ENCODE data around the gene C2orf42. TPM values are rescaled to one million over a fixed set of nuclear protein-coding genes. Genes with fewer than 3 reads are reported as not detected.
"Not testable (repeated sequence)": the region's sequence is repeated elsewhere in the genome, so short reads cannot be mapped to it uniquely, and the experiment has no call there.

The C2orf42 gene
- total RNA-seq, 1 donor from 2014 or later: 11.5 TPM

DNA sequence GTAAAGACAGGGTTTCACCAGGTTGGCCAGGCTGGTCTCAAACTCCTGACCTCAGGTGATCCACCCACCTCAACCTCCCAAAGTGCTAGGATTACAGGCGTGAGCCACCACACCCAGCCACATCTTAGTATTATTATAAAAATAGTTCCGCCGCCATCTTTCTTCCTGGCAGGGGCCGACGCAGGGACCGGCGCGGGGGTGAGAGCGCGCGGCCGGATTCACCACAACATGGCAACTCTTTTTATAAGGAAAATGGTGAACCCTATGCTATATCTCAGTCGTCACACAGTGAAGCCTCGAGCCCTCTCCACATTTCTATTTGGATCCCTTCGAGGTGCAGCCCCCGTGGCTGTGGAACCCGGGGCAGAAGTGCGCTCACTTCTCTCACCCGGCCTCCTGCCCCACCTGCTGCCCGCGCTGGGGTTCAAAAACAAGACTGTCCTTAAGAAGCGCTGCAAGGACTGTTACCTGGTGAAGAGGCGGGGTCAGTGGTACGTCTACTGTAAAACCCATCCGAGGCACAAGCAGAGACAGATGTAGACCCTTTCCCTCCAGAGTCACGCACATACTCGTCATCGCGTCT, 88.4 kb downstream of the C2orf42 start:
- not testable (repeated sequence) for DNase-seq

DNA sequence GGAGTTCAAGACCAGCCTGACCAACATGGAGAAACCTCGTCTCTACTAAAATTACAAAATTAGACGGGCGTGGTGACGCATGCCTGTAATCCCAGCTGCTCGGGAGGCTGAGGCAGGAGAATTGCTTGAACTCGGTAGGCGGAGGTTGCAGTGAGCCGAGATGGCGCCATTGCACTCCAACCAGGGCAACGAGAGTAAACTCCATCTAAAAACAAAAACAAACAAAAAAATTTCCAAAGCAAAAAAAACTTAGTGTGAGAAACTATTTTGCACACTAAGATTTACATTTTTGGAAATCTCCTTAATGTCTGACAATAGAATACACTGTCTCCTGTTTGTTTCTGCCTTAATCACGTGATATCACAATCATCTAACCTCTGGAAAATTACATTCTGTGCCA, 89.1 kb downstream of the C2orf42 start:
- not testable (repeated sequence) for DNase-seq

DNA sequence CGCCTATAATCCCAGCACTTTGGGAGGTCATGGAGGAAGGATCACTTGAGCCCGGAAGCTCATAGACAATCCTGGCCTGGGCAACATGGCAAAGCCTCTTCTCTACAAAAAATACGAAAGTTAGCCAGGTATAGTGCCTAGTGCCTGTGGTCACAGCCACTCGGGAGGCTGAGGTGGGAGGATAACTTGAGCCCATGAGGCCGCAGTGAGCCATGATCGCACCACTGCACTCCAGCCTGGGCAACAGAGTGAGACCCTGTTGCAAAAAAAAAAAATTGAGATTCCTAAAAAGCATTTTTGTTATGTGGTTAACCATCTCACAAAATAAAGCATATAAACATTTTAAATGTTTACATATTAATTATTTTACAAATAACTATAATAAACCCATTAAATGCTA, 89.6 kb downstream of the C2orf42 start:
- DNase-seq: no peak

Other genes with a start within 250 kb of the C2orf42 start
- 39.5 TPM for gene ASPRV1, start 229.4 kb downstream of the C2orf42 start, total RNA-seq
- 80.8 TPM for gene PCBP1, start 103.5 kb downstream of the C2orf42 start, total RNA-seq
- gene TIA1, start 57.6 kb upstream of the C2orf42 start, total RNA-seq: 194 TPM
- 40.6 TPM for gene PCYOX1, start 67.1 kb upstream of the C2orf42 start, total RNA-seq
- gene SNRPG, start 102.7 kb upstream of the C2orf42 start, total RNA-seq: 85.0 TPM
- 17.7 TPM for gene FAM136A, start 111.0 kb upstream of the C2orf42 start, total RNA-seq